NCI-H1930 (cell line): ENCODE measurements around the gene RALGAPA2.

Experiments used
- DNase-seq, 2 experiments: peaks; one replicate each; lab custom pipeline; 2025; lab: John Stamatoyannopoulos, UW

The RALGAPA2 gene

DNA sequence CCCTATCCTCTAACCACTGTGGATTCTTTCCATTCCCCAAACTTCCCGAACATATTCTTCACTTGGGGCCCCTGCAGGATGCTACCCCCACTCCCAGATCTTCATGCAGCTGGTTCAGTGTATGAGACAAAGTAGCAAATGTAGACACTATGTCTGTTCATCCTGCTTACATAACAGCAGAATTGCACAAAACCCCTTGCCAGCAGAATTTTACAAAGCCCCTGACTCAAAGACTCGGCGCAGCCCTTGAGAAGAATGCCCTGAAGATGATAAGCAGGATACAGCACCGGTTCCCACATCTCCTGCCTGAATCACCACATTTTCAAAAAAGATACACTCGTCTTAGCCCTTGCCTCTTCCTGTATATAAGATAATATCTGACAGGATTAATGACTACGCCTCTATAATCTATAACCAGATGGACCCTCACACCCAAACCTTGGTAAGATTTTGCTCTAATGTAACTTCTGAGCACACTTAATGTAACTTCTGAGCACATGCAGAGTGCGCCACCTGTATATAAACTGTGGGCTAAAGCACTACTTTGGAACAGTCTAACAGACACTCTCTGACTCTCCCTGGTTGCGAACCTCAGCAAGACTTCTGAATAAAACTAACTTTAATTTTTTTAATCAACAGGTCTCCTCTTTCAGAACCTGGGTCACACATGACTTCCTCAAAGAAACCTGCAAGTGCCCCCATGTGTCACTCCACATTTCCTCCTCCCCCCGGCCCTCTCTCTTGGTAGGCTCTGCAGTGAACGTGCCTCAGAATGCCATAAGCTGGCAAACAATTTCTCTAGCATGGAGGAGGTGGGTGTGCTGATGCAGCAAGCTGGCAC lies 28.7 kb downstream of the RALGAPA2 start:
- DNase-seq = no peak

DNA sequence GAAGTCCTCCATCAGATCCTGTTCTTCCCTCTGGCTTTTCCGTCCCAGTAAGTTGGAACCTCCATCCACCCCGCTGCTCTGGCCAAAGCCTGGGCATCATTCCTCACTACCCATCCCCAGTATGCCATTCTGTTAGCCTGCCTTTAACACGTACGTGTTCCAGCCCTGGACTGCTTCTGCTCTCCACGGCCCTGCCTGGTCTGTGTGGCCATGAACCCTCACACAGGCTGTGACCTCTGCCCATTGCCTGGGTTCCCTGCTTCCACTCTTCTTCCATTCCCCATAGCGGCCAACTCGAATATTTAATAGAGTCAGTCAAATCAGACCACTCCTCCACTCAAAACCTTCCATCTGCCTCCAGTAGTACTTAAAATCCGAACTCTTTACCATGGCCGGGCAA lies 29.4 kb downstream of the RALGAPA2 start:
- DNase-seq = no peak

DNA sequence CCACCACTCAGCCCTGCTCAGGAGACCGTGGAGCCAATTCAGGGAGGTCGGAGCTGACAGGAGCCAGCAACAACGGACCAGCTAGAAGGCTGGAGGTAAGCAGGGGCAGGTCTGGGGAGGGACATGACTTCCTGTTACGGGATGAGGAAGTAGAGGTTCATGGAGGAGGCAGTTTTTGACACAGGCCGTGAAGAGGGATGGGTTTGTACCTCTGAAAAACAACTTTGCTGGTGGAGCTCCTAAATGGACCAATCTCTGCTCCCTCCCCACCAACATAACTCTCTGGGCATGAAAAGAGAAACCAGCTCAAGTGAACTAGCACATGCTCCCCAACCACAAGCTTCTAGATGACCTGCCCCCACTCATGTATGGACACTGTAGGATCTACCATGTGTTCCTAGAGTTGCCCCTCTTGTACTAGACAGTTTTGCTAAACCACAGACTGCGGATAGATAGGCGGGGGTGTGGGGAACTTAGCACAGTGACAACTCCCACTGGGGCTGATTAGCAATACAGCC lies 31.4 kb downstream of the RALGAPA2 start:
- no peak for DNase-seq

DNA sequence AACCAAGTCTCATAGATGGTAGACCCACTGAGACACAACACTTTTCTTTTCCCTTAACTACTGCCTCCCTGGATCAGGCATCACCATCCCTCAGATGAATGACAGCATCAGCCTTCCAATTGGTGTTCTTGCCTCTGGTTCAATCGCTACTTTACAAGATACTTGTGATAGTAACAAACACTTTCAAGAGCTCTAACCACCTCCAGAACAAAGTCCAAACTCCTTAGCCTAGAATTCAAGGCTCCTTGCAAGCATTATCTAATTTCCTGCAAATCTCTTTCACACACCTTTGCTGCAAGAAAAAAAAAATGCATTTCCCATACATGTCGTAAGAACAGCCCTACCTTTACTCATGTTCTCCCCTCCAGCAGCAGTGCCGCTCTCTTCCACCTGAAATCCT lies 33.1 kb downstream of the RALGAPA2 start:
- no peak for DNase-seq

- DNase-seq = no peak
These were observed 35.3 kb downstream of the RALGAPA2 start for GRCh38 chr20:20677186-20677585.

DNA sequence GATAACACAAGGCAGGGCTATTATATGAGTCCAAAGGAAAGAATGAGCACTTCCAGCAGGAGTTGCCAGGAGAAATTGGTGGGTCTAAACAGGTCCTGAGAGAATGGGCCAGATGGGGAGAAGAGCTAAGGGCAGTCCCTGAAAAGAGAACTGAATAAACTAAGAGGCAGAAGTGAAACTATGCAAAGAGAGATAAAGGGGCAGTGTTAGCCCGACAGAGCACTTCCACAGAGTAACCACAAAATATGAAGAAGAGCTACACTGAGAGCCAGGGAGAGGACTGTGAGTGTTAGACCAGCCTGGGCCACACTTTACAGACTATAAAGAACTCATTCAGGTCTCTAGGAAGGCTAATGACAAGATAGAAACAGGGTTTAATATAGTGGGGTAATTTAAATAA lies 43.8 kb downstream of the RALGAPA2 start:
- DNase-seq = no peak

DNA sequence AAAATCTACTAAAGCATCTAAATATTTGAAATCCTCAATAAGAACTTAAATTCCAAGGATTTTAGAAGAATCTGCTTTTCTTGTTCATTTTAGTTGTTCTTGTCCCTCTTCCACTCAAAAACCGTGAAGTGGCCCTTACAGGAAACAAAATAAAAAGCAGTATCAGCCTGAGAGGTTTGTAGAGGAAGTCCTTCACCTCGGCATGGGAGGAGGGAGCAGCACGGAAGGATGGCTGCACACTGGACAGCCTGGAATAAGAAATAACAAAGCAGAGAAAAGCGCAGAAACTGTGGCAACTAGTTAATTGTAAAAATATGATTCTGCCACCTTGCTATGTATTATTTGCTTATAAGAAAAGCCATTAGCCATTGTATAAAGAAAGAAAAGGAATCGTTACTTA lies 46.1 kb downstream of the RALGAPA2 start:
- no peak for DNase-seq

DNA sequence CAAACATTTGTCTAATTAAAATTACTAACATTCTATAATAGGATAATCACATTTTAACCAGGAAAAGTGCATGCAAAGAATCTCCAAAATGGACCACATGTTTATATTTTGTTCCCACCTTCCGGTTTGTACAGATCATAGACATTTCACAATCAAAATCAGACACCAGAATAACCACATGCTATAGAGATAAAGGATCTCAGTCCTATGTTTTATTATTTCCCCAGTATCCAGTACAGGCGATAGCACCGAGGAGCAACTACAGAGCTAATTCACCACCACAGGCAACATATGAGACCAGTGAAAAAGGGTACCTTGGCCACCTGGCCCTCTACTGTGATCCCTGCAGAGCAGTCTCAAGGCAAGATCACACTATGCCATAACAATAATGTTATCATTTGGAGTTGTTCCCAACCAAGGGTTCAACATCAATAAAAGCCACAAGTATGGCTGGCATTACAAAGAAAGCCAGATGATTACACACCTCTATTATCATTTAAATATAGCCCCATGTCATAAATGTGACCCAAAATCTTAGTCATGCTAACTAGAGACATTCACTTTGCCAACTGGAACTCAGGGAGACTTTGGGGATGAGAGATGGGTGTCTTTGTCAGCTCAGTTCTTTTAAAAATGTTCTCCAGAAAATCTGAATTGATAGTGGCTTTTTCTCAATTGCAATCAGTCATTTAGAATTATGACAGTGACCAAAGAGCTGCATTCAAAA lies 46.7 kb downstream of the RALGAPA2 start:
- DNase-seq = no peak

DNA sequence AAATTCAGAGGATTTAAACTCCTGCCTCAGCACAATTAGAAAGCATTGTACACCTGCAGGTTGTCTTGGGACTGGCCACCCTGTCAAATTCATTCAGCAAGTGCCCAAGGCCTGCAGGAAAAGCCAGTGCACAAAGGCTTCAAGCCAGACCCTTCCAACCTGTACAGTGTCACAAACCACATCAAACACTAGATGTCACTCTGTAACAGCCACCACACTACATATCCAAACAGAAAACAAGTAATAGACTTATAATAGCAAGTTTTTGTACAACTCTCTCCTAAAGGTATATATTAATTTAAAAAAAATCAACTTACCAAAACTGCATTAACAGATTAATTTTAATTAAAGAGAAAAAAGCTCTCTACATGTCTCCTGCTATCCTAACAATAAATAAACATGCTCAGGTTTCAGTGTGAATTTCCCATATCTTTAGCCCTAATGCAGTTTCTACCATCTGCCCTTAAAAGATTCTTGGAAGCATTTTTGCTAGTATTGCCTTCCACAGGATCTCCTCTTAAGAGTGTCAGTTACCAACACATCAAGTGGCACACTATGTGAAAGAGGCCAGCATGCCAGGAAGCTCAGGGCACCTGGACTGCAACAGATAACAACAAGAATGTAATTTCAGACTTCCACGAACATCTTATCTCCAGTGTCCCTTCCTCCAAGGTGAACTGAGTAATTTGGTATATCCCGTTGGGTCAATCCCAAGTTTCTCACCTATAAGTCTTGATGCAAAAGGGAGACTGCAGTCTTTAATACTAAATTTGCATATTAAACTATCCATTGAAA lies 47.5 kb downstream of the RALGAPA2 start:
- DNase-seq = peak in 1 of 2 experiments; percentile 40

DNA sequence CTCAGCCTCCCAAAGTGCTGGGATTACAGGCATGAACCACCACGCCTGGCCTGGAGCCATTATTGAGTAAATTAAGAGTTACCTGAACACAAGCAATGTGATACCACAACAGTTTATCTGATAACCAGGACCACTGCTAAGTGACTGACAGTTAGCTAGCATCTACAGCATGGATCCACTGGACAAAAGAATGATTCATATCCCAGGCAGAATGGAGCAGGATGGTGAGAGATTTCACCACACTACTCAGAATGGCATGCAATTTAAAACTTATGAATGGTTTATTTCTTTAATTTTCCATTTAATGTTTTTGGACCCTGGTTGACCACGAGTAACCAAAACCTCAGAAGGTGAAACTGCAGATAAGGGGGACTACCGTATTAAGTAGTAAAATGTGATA lies 48.6 kb downstream of the RALGAPA2 start:
- DNase-seq = no peak

DNA sequence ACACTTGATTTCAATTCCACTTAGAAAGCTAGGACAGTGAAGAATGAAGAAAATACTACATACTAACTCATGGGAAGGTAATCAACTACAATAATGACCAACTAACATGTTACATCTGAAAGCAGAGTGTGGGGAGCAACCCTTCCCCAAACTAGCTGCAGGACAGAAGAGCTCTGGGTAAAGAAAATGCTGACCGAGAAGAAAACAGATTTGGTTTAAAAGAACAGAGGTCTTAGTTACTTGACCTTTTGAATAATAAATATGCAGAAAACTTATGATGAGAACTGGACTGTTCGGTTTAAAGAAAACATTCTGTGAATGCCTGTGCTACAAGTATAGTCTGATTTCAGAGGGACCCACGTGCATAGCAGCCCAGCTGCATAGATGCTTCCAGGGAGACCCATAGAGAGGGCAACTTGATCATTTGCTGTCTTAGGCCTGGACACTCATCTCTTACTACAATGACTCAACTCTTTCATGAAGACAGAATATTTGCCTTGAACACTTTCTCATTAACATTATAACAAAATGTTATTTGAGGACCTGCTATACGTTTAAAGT lies 53.5 kb downstream of the RALGAPA2 start:
- DNase-seq = no peak

DNA sequence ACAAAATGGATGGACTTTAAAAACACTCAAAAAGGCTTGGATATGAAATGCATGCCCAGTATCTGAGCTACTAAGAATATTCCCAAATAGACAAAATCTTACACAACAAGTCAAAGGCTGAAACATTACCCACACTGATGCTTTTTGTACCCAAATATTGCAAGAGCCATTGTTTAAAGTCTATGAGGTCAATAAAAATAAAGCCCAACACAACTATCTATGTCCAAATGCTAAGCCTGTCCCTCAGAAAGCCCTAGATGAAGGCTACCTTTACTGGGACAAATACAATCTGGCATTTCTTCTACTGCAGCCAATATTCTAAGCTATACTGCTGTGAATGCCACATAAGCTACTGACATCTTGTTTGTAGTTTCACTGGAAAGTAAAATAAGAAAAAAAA lies 54.3 kb downstream of the RALGAPA2 start:
- no peak for DNase-seq

GRCh38 chr20:20657092-20657491 lies 55.4 kb downstream of the RALGAPA2 start:
- no peak for DNase-seq

DNA sequence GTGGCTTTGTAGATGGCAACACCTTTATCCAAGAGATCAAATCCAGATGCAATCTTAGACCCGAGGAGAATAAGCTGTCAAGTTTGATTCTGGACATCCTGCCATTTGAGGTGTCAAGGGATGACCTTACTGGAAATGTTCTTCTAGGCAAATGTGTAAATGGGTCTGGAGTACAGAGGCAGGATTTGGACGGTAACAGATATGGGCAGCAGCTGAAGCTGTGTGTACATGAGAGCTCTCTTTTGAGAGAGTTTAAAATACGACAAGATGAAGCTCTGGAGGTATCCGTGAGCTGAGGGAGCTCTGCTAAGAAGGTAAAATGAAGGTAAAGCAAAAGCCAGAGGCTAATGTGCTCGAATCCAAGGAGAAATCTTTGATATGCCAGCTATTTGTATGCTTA lies 56.6 kb downstream of the RALGAPA2 start:
- DNase-seq = no peak

- DNase-seq = no peak
These were observed 62.5 kb downstream of the RALGAPA2 start for GRCh38 chr20:20649945-20650344.

- no peak for DNase-seq
These were observed 68.5 kb downstream of the RALGAPA2 start for GRCh38 chr20:20643927-20644326.

DNA sequence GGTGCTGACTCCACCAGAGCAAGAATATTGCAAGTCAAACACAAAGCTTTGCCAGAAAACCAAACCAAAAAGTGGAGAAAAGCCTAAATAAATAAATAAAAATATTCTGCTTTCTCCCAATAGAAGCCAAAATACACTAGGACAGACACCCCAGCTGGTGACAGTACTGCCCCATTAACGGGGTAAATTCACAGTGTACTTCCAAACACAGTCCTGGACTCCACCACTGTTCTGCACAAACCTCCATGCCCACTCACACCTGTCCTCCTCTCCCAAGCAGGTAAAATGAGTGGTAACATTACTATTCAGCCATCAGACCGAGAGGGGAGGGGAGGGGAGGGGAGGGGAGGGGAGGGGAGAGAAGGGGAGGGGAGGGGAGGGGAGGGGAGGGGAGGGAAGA lies 70.7 kb downstream of the RALGAPA2 start:
- no peak for DNase-seq

DNA sequence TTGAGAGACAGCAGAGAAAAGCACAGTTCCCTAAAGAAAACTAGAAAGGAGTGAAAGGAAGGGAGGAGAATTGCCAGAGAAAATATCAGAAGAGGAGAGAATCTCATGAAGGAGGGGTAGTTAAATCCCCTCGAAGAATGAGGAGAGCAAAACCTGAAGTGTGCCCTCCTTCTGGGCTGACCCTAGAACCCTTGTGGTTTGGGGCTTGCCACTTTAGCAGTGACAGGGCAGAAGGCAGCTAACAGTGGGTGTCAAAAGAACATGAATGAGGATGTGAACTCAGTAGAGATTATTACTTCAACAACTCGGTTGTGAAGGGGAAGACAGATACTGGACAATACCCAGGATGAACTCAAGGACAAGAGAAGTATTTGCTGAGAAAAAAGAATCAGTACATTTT lies 73.6 kb downstream of the RALGAPA2 start:
- DNase-seq = no peak

- DNase-seq = no peak
These were observed 74.3 kb downstream of the RALGAPA2 start for GRCh38 chr20:20637998-20638725.

GRCh38 chr20:20635006-20635405 lies 77.4 kb downstream of the RALGAPA2 start:
- no peak for DNase-seq

- no peak for DNase-seq
These were observed 79.8 kb downstream of the RALGAPA2 start for GRCh38 chr20:20632644-20633043.
